UCSD-AML1 (cell line): ENCODE data around the gene EPHA10.

Source experiments
- DNase-seq: peaks from one replicate; lab custom pipeline; 2025; ENCODE audit not compliant: unreplicated experiment; lab: John Stamatoyannopoulos, UW

EPHA10 gene

GRCh38 chr1:37676281-37677142, 88.4 kb downstream of the EPHA10 start:
- no peak for DNase-seq

- DNase-seq, result no peak
These were observed 91.0 kb downstream of the EPHA10 start for GRCh38 chr1:37673920-37674319.

GRCh38 chr1:37672136-37672870, 92.6 kb downstream of the EPHA10 start:
- DNase-seq, result no peak

- no peak for DNase-seq
These were observed 93.7 kb downstream of the EPHA10 start for GRCh38 chr1:37671261-37671660.

GRCh38 chr1:37670133-37670532, 94.8 kb downstream of the EPHA10 start:
- DNase-seq, result no peak

GRCh38 chr1:37667023-37667671, 97.8 kb downstream of the EPHA10 start:
- DNase-seq, result no peak

GRCh38 chr1:37666241-37666867, 98.6 kb downstream of the EPHA10 start:
- DNase-seq, result no peak
